Suprapubic skin (tissue), 4 donors: ENCODE data around the gene LRRC70. TPM values are rescaled to one million over a fixed set of nuclear protein-coding genes. Genes with fewer than 3 reads are reported as not detected.
"Not testable (repeated sequence)": the region's sequence is repeated elsewhere in the genome, so short reads cannot be mapped to it uniquely, and the experiment has no call there.

Source experiments
- DNase-seq, 2 donors: peaks; one replicate each; pipeline ENCODE4 v3.0.0-alpha.2; 2019; ENCODE audit warnings: low spot score in 2 of 2
- H3K27ac ChIP-seq: fragments of 200-600 bp; sonication (generic); one replicate; pipeline ENCODE4 v1.5.1; 2019
- H3K27me3 ChIP-seq: fragments of 200-600 bp; sonication (generic); one replicate; pipeline ENCODE4 v1.5.1; 2019
- H3K36me3 ChIP-seq: fragments of 200-600 bp; sonication (generic); one replicate; pipeline ENCODE4 v1.5.1; 2019
- H3K4me1 ChIP-seq: fragments of 200-600 bp; sonication (generic); one replicate; pipeline ENCODE4 v1.5.1; 2019
- H3K4me3 ChIP-seq: fragments of 200-600 bp; sonication (generic); one replicate; pipeline ENCODE4 v1.5.1; 2019; ENCODE audit warnings: mild to moderate bottlenecking
- H3K9me3 ChIP-seq: fragments of 200-600 bp; sonication (generic); one replicate; pipeline ENCODE4 v1.5.1; 2019
- EP300 ChIP-seq: sonication (generic); formaldehyde crosslinking; IDR thresholded peaks from one replicate; pipeline ENCODE4 v1.6.1; 2017; ENCODE audit warnings: antibody characterized with exemption
- POLR2A ChIP-seq, 2 donors: fragments of 450-650 bp; IDR thresholded peaks; one replicate each; pipeline ENCODE4 v1.6.1; 2017; ENCODE audit warnings: antibody characterized with exemption in 2 of 2, mild to moderate bottlenecking in 2 of 2, moderate library complexity in 2 of 2
- POLR2AphosphoS5 ChIP-seq, 3 donors: sonication (generic); formaldehyde crosslinking; IDR thresholded peaks; one replicate each; pipeline ENCODE4 v1.6.1; 2017; ENCODE audit warnings: antibody characterized with exemption in 3 of 3
- WGBS: methylation state at CpG from one replicate; pipeline ENCODE4 v1.1.5; 2018; 5-methylcytosine and 5-hydroxymethylcytosine counted together
- total RNA-seq, 4 donors: library from RNA; depleted of rRNA; stranded (reverse); fragments of >200 nt; gene quantifications; one replicate each; pipeline ENCODE4 v1.1.0, GENCODE V29; 2016
- TF ChIP-seq, protein P1 (sequence below), 2 donors: fragments of 200-600 bp in 1 of 2; fragments of 450-650 bp in 1 of 2; sonication (generic) in 1 of 2; IDR thresholded peaks; one replicate each; pipeline ENCODE4 v1.5.1; 2016 to 2019; ENCODE audit warnings: antibody characterized with exemption in 2 of 2, mild to moderate bottlenecking in 1 of 2, moderate library complexity in 1 of 2

Gene LRRC70
- total RNA-seq, 4 donors from 2014 or later: 1.8 to 6.1 (median 2.9) TPM

DNA sequence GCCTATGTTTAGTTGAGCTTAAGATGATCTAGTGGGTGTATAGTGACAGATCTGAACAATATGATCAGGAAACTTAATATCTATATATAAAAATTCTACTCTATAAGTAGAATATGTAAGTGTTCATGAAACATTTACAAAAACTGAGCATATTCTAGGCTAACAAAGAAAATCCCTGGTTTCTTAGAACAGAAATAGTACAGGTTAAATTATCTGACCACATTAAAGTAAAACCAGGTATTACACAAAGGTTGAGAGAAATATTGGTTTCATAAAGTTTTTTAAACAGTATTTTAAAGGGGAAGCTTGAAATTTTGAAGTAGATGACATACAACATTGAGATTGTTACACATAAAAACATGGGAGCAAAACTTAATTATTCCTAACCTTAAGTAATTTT, 39.3 kb downstream of the LRRC70 start:
- DNase-seq: no peak
- TF ChIP-seq POLR2AphosphoS5 (IDR thresholded peaks at IDR 0.05) (no peak), POLR2A (IDR thresholded peaks at IDR 0.05) (no peak), EP300 (no peak)
- TF ChIP-seq, protein P1, sequence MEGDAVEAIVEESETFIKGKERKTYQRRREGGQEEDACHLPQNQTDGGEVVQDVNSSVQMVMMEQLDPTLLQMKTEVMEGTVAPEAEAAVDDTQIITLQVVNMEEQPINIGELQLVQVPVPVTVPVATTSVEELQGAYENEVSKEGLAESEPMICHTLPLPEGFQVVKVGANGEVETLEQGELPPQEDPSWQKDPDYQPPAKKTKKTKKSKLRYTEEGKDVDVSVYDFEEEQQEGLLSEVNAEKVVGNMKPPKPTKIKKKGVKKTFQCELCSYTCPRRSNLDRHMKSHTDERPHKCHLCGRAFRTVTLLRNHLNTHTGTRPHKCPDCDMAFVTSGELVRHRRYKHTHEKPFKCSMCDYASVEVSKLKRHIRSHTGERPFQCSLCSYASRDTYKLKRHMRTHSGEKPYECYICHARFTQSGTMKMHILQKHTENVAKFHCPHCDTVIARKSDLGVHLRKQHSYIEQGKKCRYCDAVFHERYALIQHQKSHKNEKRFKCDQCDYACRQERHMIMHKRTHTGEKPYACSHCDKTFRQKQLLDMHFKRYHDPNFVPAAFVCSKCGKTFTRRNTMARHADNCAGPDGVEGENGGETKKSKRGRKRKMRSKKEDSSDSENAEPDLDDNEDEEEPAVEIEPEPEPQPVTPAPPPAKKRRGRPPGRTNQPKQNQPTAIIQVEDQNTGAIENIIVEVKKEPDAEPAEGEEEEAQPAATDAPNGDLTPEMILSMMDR (IDR thresholded peaks at IDR 0.05): no peak
- Histone ChIP-seq H3K4me3 (no peak overlapping the region), H3K27ac (no peak overlapping the region), H3K4me1 (no peaks in the 10 kb centered on the region), H3K9me3 (no peaks in the 10 kb centered on the region), H3K36me3 (peaks cover 9% of the 10 kb centered on the region), H3K27me3 (no peaks in the 10 kb centered on the region)

DNA sequence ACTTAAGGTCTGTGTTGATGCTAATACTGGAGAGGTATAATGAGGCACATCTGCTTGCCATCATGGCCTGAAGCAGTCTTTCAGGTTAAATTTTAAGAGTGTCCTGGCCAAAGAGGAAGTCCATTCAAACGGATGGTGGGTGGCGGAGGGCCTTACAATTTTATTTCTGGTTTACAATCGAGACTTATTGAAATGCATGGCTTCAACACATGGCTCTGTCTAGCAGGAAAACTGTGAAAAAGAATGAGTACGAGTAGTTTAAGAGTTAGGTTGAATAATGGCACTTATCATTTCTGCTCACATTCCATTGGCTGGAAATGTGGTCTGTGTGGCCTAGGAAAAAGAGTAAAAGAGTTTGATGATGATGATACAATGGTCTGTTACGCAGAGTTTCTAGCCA, 42.1 kb downstream of the LRRC70 start:
- TF ChIP-seq POLR2AphosphoS5 (IDR thresholded peaks at IDR 0.05) (no peak), EP300 (no peak), POLR2A (IDR thresholded peaks at IDR 0.05) (no peak)
- TF ChIP-seq, protein P1 (IDR thresholded peaks at IDR 0.05): no peak
- Histone ChIP-seq H3K27ac (no peak overlapping the region), H3K9me3 (no peaks in the 10 kb centered on the region), H3K36me3 (no peaks in the 10 kb centered on the region), H3K4me3 (no peak overlapping the region), H3K4me1 (no peaks in the 10 kb centered on the region), H3K27me3 (no peaks in the 10 kb centered on the region)
- DNase-seq: no peak
- 91% methylated on average over 5 of the region's 5 CpGs for WGBS

DNA sequence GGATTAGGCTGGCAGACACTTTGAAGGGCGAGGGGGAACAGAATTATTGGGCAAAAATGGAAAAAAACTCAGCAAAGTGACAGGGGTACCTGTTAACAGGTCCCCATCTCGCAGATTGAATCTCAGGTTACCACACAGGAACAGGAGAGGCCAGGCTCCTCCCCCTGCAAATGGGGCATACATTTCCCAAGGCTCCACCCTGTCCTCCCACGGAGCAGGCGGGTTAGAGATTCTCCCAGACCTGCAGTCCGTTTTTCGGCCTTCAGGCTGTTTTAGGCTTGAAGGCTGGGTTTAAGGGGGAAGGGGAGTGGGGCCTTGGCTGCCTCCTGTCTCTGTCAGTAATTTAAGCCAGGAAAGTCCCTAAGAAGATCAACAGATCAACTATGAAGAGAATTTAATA, 42.7 kb downstream of the LRRC70 start:
- no peak for TF ChIP-seq EP300
- TF ChIP-seq, protein P1 (IDR thresholded peaks at IDR 0.05): no peak
- TF ChIP-seq POLR2A (IDR thresholded peaks at IDR 0.05): no peak
- no peak for TF ChIP-seq POLR2AphosphoS5 (IDR thresholded peaks at IDR 0.05)
- H3K27ac ChIP-seq: no peak overlapping the region
- WGBS: 80% methylated on average over 6 of the region's 6 CpGs
- no peaks in the 10 kb centered on the region for H3K27me3 ChIP-seq
- no peaks in the 10 kb centered on the region for H3K9me3 ChIP-seq
- no peak for DNase-seq
- no peak overlapping the region for H3K4me3 ChIP-seq
- H3K36me3 ChIP-seq: no peaks in the 10 kb centered on the region
- no peaks in the 10 kb centered on the region for H3K4me1 ChIP-seq

DNA sequence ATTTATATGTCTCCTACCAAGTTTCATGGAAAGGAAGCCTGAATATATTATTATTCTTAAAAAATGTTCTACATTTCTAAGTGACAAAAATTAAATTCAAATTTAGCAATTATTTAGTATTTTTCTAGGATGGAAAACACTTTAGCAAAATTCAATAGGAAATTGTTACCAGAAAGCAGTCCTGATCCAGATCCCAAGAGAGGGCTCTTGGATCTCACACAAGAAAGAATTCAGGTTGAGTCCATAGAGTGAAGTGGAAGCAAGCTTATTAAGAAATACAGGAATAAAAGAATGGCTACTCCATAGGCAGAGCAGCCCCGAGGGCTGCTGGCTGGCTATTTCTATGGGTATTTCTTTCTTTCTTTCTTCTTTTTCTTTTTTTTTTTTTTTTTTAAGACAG, 44.7 kb downstream of the LRRC70 start:
- Histone ChIP-seq H3K4me1 (no peaks in the 10 kb centered on the region), H3K4me3 (no peak overlapping the region), H3K9me3 (no peaks in the 10 kb centered on the region), H3K36me3 (peaks cover 13% of the 10 kb centered on the region), H3K27ac (no peak overlapping the region), H3K27me3 (no peaks in the 10 kb centered on the region)
- WGBS: 90% methylated on average over 1 of the region's 1 CpG
- no peak for TF ChIP-seq POLR2AphosphoS5 (IDR thresholded peaks at IDR 0.05)
- TF ChIP-seq POLR2A (IDR thresholded peaks at IDR 0.05): no peak
- no peak for TF ChIP-seq EP300
- TF ChIP-seq, protein P1 (IDR thresholded peaks at IDR 0.05): no peak
- DNase-seq: no peak

DNA sequence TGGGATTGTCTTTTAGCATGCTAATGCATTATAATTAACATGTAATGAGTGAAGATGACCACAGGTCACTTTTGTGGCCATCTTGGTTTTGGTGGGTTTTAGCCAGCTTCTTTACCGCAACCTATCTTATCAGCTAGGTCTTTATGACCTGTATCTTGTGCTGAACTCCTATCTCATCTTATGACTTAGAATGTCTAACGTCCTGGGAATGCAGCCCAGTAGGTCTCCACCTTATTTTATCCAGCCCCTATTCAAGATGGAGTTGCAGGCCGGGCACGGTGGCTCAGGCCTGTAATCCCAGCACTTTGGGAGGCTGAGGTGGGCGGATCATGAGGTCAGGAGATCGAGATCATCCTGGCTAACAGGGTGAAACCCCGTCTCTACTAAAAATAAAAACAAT, 45.8 kb downstream of the LRRC70 start:
- WGBS: 86% methylated on average over 7 of the region's 7 CpGs
- not testable (repeated sequence) for H3K27ac ChIP-seq, H3K27me3 ChIP-seq, DNase-seq, H3K4me1 ChIP-seq, H3K9me3 ChIP-seq, H3K4me3 ChIP-seq
- H3K36me3 ChIP-seq: peaks cover 22% of the 10 kb centered on the region

DNA sequence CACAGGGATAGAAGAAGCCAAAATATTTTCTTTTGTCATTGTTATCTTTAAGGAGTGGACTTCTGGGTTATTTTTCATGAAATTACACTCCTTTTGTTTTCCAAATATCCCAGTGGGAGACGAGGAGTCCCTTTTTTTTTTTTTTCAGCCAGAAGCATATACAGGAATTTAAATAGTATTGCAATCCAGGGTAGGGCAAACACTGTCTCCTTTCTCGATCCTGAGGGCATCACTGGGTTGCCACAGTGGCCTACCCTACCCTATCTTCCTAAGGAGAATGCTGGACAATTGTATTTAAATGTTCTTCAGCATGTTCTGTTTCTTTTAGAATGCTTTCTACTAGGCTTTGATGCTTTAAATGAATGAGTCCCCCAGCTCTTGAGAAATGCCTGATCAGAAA, 47.9 kb downstream of the LRRC70 start:
- no peaks in the 10 kb centered on the region for H3K9me3 ChIP-seq
- H3K4me3 ChIP-seq: no peak overlapping the region
- WGBS: 86% methylated on average over 2 of the region's 2 CpGs
- no peaks in the 10 kb centered on the region for H3K4me1 ChIP-seq
- TF ChIP-seq, protein P1 (IDR thresholded peaks at IDR 0.05): no peak
- TF ChIP-seq POLR2AphosphoS5 (IDR thresholded peaks at IDR 0.05) (no peak), POLR2A (IDR thresholded peaks at IDR 0.05) (no peak), EP300 (no peak)
- H3K36me3 ChIP-seq: peaks cover 31% of the 10 kb centered on the region
- no peak overlapping the region for H3K27ac ChIP-seq
- DNase-seq: no peak
- no peaks in the 10 kb centered on the region for H3K27me3 ChIP-seq
